MG63 (cell line): Measurements from ENCODE around the gene SELENOM. TPM values are rescaled to one million over a fixed set of nuclear protein-coding genes. Genes with fewer than 3 reads are reported as not detected.
"Not testable (repeated sequence)": the region's sequence is repeated elsewhere in the genome, so short reads cannot be mapped to it uniquely, and the experiment has no call there.

Source experiments
- DNase-seq: peaks from one replicate; pipeline ENCODE4 v3.0.0-alpha.2; 2020
- H3K27me3 ChIP-seq: fragments of 250-450 bp; sonication (Bioruptor Pico); 2 replicates; pipeline ENCODE4 v1.5.1; 2020; ENCODE audit warnings: mild to moderate bottlenecking, moderate library complexity
- H3K36me3 ChIP-seq: fragments of 250-450 bp; sonication (Bioruptor Pico); 2 replicates; pipeline ENCODE4 v1.5.1; 2020; ENCODE audit warnings: mild to moderate bottlenecking, moderate library complexity
- H3K4me3 ChIP-seq: fragments of 250-450 bp; sonication (Bioruptor Pico); 2 replicates; pipeline ENCODE4 v1.5.1; 2020; ENCODE audit warnings: mild to moderate bottlenecking, moderate library complexity
- H3K9me3 ChIP-seq: fragments of 250-450 bp; sonication (Bioruptor Pico); 2 replicates; pipeline ENCODE4 v1.5.1; 2020; ENCODE audit warnings: mild to moderate bottlenecking, moderate library complexity
- total RNA-seq: library from RNA; depleted of rRNA; stranded (reverse); fragments of >200 nt; shearing (Covaris generic); gene quantifications from 2 replicates; pipeline ENCODE4 v1.2.3, GENCODE V29; 2014; ENCODE audit warnings: low replicate concordance

Gene SELENOM
- total RNA-seq, 1 experiment from 2014 or later, result 98.8 TPM

- Histone ChIP-seq H3K9me3 (no peaks in the 10 kb centered on the region), H3K36me3 (peaks cover 76% of the 10 kb centered on the region), H3K27me3 (no peaks in the 10 kb centered on the region), H3K4me3 (no peak overlapping the region)
- no peak for DNase-seq
These were observed 7.3 kb downstream of the SELENOM start for GRCh38 chr22:31099841-31100761.

- H3K4me3 ChIP-seq, result no peak overlapping the region
- DNase-seq, result no peak
- H3K9me3 ChIP-seq, result no peaks in the 10 kb centered on the region
- H3K36me3 ChIP-seq, result peaks cover 76% of the 10 kb centered on the region
- H3K27me3 ChIP-seq, result no peaks in the 10 kb centered on the region
These were observed 8.0 kb downstream of the SELENOM start for GRCh38 chr22:31099386-31099785.

GRCh38 chr22:31098632-31099110 is 8.7 kb downstream of the SELENOM start:
- Histone ChIP-seq H3K9me3 (no peaks in the 10 kb centered on the region), H3K27me3 (no peaks in the 10 kb centered on the region), H3K36me3 (peaks cover 78% of the 10 kb centered on the region), H3K4me3 (no peak overlapping the region)
- DNase-seq, result no peak

GRCh38 chr22:31097941-31098631 is 9.3 kb downstream of the SELENOM start:
- Histone ChIP-seq H3K36me3 (peaks cover 78% of the 10 kb centered on the region), H3K27me3 (no peaks in the 10 kb centered on the region)

GRCh38 chr22:31097539-31097938 is 9.8 kb downstream of the SELENOM start:
- H3K27me3 ChIP-seq, DNase-seq, H3K9me3 ChIP-seq, H3K4me3 ChIP-seq: not testable (repeated sequence)
- peaks cover 79% of the 10 kb centered on the region for H3K36me3 ChIP-seq

More at GRCh38 chr22:31097941-31098631, 9.3 kb downstream of the SELENOM start:
- no peak for DNase-seq
- no peak overlapping the region for H3K4me3 ChIP-seq
- H3K9me3 ChIP-seq, result no peaks in the 10 kb centered on the region

GRCh38 chr22:31096657-31097279 is 10.6 kb downstream of the SELENOM start:
- H3K9me3 ChIP-seq, result no peaks in the 10 kb centered on the region
- H3K4me3 ChIP-seq, result no peak overlapping the region
- H3K36me3 ChIP-seq, result peaks cover 81% of the 10 kb centered on the region
- no peaks in the 10 kb centered on the region for H3K27me3 ChIP-seq
- DNase-seq, result no peak

GRCh38 chr22:31095637-31096249 is 11.6 kb downstream of the SELENOM start:
- H3K9me3 ChIP-seq, result no peaks in the 10 kb centered on the region
- DNase-seq, result no peak
- H3K4me3 ChIP-seq, result no peak overlapping the region
- peaks cover 84% of the 10 kb centered on the region for H3K36me3 ChIP-seq
- H3K27me3 ChIP-seq, result no peaks in the 10 kb centered on the region

GRCh38 chr22:31094741-31095140 is 12.6 kb downstream of the SELENOM start:
- H3K36me3 ChIP-seq, result peaks cover 86% of the 10 kb centered on the region

GRCh38 chr22:31094021-31094551 is 13.3 kb downstream of the SELENOM start:
- Histone ChIP-seq H3K4me3 (no peak overlapping the region), H3K9me3 (no peaks in the 10 kb centered on the region), H3K27me3 (no peaks in the 10 kb centered on the region), H3K36me3 (peaks cover 86% of the 10 kb centered on the region)
- no peak for DNase-seq

More at GRCh38 chr22:31094741-31095140, 12.6 kb downstream of the SELENOM start:
- no peaks in the 10 kb centered on the region for H3K9me3 ChIP-seq
- H3K4me3 ChIP-seq, result no peak overlapping the region
- no peak for DNase-seq
- H3K27me3 ChIP-seq, result no peaks in the 10 kb centered on the region

- no peak overlapping the region for H3K4me3 ChIP-seq
- DNase-seq, result no peak
- H3K9me3 ChIP-seq, result no peaks in the 10 kb centered on the region
- H3K36me3 ChIP-seq, result peaks cover 88% of the 10 kb centered on the region
- H3K27me3 ChIP-seq, result no peaks in the 10 kb centered on the region
These were observed 14.1 kb downstream of the SELENOM start for GRCh38 chr22:31093086-31093850.

- H3K9me3 ChIP-seq, result no peaks in the 10 kb centered on the region
- no peaks in the 10 kb centered on the region for H3K27me3 ChIP-seq
- no peak for DNase-seq
- no peak overlapping the region for H3K4me3 ChIP-seq
- H3K36me3 ChIP-seq, result peaks cover 88% of the 10 kb centered on the region
These were observed 15.2 kb downstream of the SELENOM start for GRCh38 chr22:31092161-31092560.

- Histone ChIP-seq H3K36me3 (peaks cover 81% of the 10 kb centered on the region), H3K4me3 (no peak overlapping the region), H3K9me3 (no peaks in the 10 kb centered on the region), H3K27me3 (no peaks in the 10 kb centered on the region)
- DNase-seq, result no peak
These were observed 16.0 kb downstream of the SELENOM start for GRCh38 chr22:31091106-31091975.

GRCh38 chr22:31090217-31091085 is 16.9 kb downstream of the SELENOM start:
- H3K36me3 ChIP-seq, result peaks cover 78% of the 10 kb centered on the region
- DNase-seq, result no peak
- H3K27me3 ChIP-seq, result no peaks in the 10 kb centered on the region
- no peaks in the 10 kb centered on the region for H3K9me3 ChIP-seq
- H3K4me3 ChIP-seq, result no peak overlapping the region
